HEK293 (cell line): Measurements from ENCODE around the gene EIF3L.

Experiments
- CTCF ChIA-PET: fragments of 350-600 bp; formaldehyde crosslinking; extraction: SDS; loops from one replicate; lab custom pipeline; 2021; ENCODE audit warnings: antibody characterized with exemption; lab: Yijun Ruan, JAX
- POLR2A ChIA-PET: fragments of 300-600 bp; formaldehyde crosslinking; extraction: SDS; loops from one replicate; lab custom pipeline; 2020; ENCODE audit warnings: antibody characterized with exemption, inconsistent platforms; lab: Yijun Ruan, JAX
- H3K27ac ChIP-seq: fragments of 200-500 bp; sonication (Bioruptor generic); 2 replicates; pipeline ENCODE4 v1.5.1; 2014; ENCODE audit warnings: low read depth, low read length, control low read depth, inconsistent platforms; ENCODE audit errors: extremely low read depth
- H3K36me3 ChIP-seq, 2 experiments: fragments of 200-500 bp in 1 of 2; sonication (Bioruptor generic) in 1 of 2; 1 replicate in 1 of 2; 2 replicates in 1 of 2; pipeline ENCODE4 v1.5.1; 2014 to 2017; ENCODE audit warnings: inconsistent platforms in 2 of 2, low read length in 2 of 2; ENCODE audit not compliant: control insufficient read depth in 2 of 2, insufficient read depth in 1 of 2
- H3K4me1 ChIP-seq: fragments of 200-500 bp; sonication (Bioruptor generic); 2 replicates; pipeline ENCODE4 v1.5.1; 2014; ENCODE audit warnings: mild to moderate bottlenecking, low read length, inconsistent platforms; ENCODE audit not compliant: control insufficient read depth, insufficient read depth
- H3K4me3 ChIP-seq: 2 replicates; pipeline ENCODE4 v1.5.1; 2011; ENCODE audit warnings: low read depth, mild to moderate bottlenecking, control low read depth, low read length, moderate library complexity
- H3K9me3 ChIP-seq: fragments of 200-500 bp; sonication (Bioruptor generic); 2 replicates; pipeline ENCODE4 v1.5.1; 2014; ENCODE audit warnings: low read depth, low read length, inconsistent platforms; ENCODE audit not compliant: control insufficient read depth, insufficient read depth
- BCL11B ChIP-seq: fragments of 450-650 bp; formaldehyde crosslinking; IDR thresholded peaks from 2 replicates; pipeline ENCODE4 v1.5.1; 2016; ENCODE audit warnings: low read depth, missing biosample characterization, missing genetic modification characterization
- EGR2 ChIP-seq: fragments of 450-650 bp; formaldehyde crosslinking; IDR thresholded peaks from 2 replicates; pipeline ENCODE4 v1.5.1; 2016; ENCODE audit warnings: low read depth, missing biosample characterization, missing genetic modification characterization
- GLI4 ChIP-seq: fragments of 450-650 bp; formaldehyde crosslinking; IDR thresholded peaks from 2 replicates; pipeline ENCODE4 v1.5.1; 2016; ENCODE audit warnings: missing biosample characterization, missing genetic modification characterization
- GLIS1 ChIP-seq: fragments of 450-650 bp; formaldehyde crosslinking; IDR thresholded peaks from 2 replicates; pipeline ENCODE4 v1.5.1; 2016; ENCODE audit warnings: missing biosample characterization, missing genetic modification characterization
- KLF16 ChIP-seq: fragments of 450-650 bp; formaldehyde crosslinking; IDR thresholded peaks from 2 replicates; pipeline ENCODE4 v1.5.1; 2017; ENCODE audit warnings: missing biosample characterization, missing genetic modification characterization
- KLF8 ChIP-seq: fragments of 450-650 bp; formaldehyde crosslinking; IDR thresholded peaks from 2 replicates; pipeline ENCODE4 v1.5.1; 2016; ENCODE audit warnings: missing biosample characterization, missing genetic modification characterization
- KLF9 ChIP-seq: fragments of 450-650 bp; formaldehyde crosslinking; IDR thresholded peaks from 2 replicates; pipeline ENCODE4 v1.5.1; 2016; ENCODE audit warnings: missing biosample characterization, missing genetic modification characterization, low read depth
- SP3 ChIP-seq: fragments of 450-650 bp; formaldehyde crosslinking; IDR thresholded peaks from 2 replicates; pipeline ENCODE4 v1.5.1; 2016; ENCODE audit warnings: missing biosample characterization, missing genetic modification characterization
- ZBTB48 ChIP-seq: fragments of 450-650 bp; formaldehyde crosslinking; IDR thresholded peaks from 2 replicates; pipeline ENCODE4 v1.5.1; 2016; ENCODE audit warnings: missing biosample characterization, missing genetic modification characterization
- ZFHX2 ChIP-seq: fragments of 450-650 bp; formaldehyde crosslinking; conservative IDR thresholded peaks from 2 replicates; pipeline ENCODE4 v1.5.1; 2016; ENCODE audit warnings: missing biosample characterization, missing genetic modification characterization
- ZFP41 ChIP-seq: fragments of 450-650 bp; formaldehyde crosslinking; IDR thresholded peaks from 2 replicates; pipeline ENCODE4 v1.5.1; 2016; ENCODE audit warnings: missing biosample characterization, missing genetic modification characterization, borderline replicate concordance
- ZIC2 ChIP-seq: fragments of 450-650 bp; formaldehyde crosslinking; IDR thresholded peaks from 2 replicates; pipeline ENCODE4 v1.5.1; 2016; ENCODE audit warnings: missing biosample characterization, missing genetic modification characterization
- ZNF112 ChIP-seq: fragments of 450-650 bp; formaldehyde crosslinking; IDR thresholded peaks from 2 replicates; pipeline ENCODE4 v1.5.0; 2017; ENCODE audit warnings: missing biosample characterization, missing genetic modification characterization
- ZNF223 ChIP-seq: fragments of 450-650 bp; formaldehyde crosslinking; IDR thresholded peaks from 2 replicates; pipeline ENCODE4 v1.5.1; 2016; ENCODE audit warnings: missing biosample characterization, missing genetic modification characterization
- ZNF311 ChIP-seq: fragments of 450-650 bp; formaldehyde crosslinking; IDR thresholded peaks from 2 replicates; pipeline ENCODE4 v1.5.1; 2017; ENCODE audit warnings: missing biosample characterization, missing genetic modification characterization, borderline replicate concordance
- ZNF354C ChIP-seq: fragments of 450-650 bp; formaldehyde crosslinking; IDR thresholded peaks from 2 replicates; pipeline ENCODE4 v1.5.1; 2016; ENCODE audit warnings: missing biosample characterization, missing genetic modification characterization, low read depth, borderline replicate concordance
- ZNF529 ChIP-seq: fragments of 450-650 bp; formaldehyde crosslinking; IDR thresholded peaks from 2 replicates; pipeline ENCODE4 v1.5.1; 2017; ENCODE audit warnings: missing genetic modification characterization, missing biosample characterization; ENCODE audit not compliant: insufficient replicate concordance
- ZNF560 ChIP-seq: fragments of 450-650 bp; formaldehyde crosslinking; IDR thresholded peaks from 2 replicates; pipeline ENCODE4 v1.5.1; 2017; ENCODE audit warnings: missing biosample characterization, missing genetic modification characterization, borderline replicate concordance
- ZNF610 ChIP-seq: fragments of 450-650 bp; formaldehyde crosslinking; IDR thresholded peaks from 2 replicates; pipeline ENCODE4 v1.5.1; 2016; ENCODE audit warnings: missing biosample characterization, missing genetic modification characterization, borderline replicate concordance
- ZNF624 ChIP-seq: fragments of 450-650 bp; formaldehyde crosslinking; IDR thresholded peaks from 2 replicates; pipeline ENCODE4 v1.5.1; 2017; ENCODE audit warnings: missing biosample characterization, missing genetic modification characterization
- ZNF629 ChIP-seq: fragments of 450-650 bp; formaldehyde crosslinking; IDR thresholded peaks from 2 replicates; pipeline ENCODE4 v1.5.1; 2017; ENCODE audit warnings: missing biosample characterization, missing genetic modification characterization
- ZNF670 ChIP-seq: fragments of 450-650 bp; formaldehyde crosslinking; IDR thresholded peaks from 2 replicates; pipeline ENCODE4 v1.5.1; 2016; ENCODE audit warnings: missing biosample characterization, missing genetic modification characterization, low read depth
- ZNF707 ChIP-seq: fragments of 450-650 bp; formaldehyde crosslinking; IDR thresholded peaks from 2 replicates; pipeline ENCODE4 v1.5.1; 2016; ENCODE audit warnings: missing biosample characterization, missing genetic modification characterization
- ZNF843 ChIP-seq: fragments of 450-650 bp; formaldehyde crosslinking; IDR thresholded peaks from 2 replicates; pipeline ENCODE4 v1.5.1; 2016; ENCODE audit warnings: missing biosample characterization, missing genetic modification characterization
- TF ChIP-seq, protein P1 (sequence below): fragments of 450-650 bp; formaldehyde crosslinking; IDR thresholded peaks from 2 replicates; pipeline ENCODE4 v1.5.1; 2017; ENCODE audit warnings: missing biosample characterization, missing genetic modification characterization
- TF ChIP-seq, protein P2 (sequence below): fragments of 450-650 bp; formaldehyde crosslinking; IDR thresholded peaks from 2 replicates; pipeline ENCODE4 v1.5.1; 2016; ENCODE audit warnings: missing biosample characterization, missing genetic modification characterization, borderline replicate concordance
- TF ChIP-seq, protein P3 (sequence below): fragments of 450-650 bp; formaldehyde crosslinking; IDR thresholded peaks from 2 replicates; pipeline ENCODE4 v1.5.1; 2016; ENCODE audit warnings: missing biosample characterization, missing genetic modification characterization
- TF ChIP-seq, protein P4 (sequence below): fragments of 450-650 bp; formaldehyde crosslinking; IDR thresholded peaks from 2 replicates; pipeline ENCODE4 v1.5.1; 2016; ENCODE audit warnings: missing biosample characterization, missing genetic modification characterization
- TF ChIP-seq, protein P5 (sequence below): fragments of 450-650 bp; formaldehyde crosslinking; IDR thresholded peaks from 2 replicates; pipeline ENCODE4 v1.5.1; 2016; ENCODE audit warnings: missing biosample characterization, missing genetic modification characterization

EIF3L gene

DNA sequence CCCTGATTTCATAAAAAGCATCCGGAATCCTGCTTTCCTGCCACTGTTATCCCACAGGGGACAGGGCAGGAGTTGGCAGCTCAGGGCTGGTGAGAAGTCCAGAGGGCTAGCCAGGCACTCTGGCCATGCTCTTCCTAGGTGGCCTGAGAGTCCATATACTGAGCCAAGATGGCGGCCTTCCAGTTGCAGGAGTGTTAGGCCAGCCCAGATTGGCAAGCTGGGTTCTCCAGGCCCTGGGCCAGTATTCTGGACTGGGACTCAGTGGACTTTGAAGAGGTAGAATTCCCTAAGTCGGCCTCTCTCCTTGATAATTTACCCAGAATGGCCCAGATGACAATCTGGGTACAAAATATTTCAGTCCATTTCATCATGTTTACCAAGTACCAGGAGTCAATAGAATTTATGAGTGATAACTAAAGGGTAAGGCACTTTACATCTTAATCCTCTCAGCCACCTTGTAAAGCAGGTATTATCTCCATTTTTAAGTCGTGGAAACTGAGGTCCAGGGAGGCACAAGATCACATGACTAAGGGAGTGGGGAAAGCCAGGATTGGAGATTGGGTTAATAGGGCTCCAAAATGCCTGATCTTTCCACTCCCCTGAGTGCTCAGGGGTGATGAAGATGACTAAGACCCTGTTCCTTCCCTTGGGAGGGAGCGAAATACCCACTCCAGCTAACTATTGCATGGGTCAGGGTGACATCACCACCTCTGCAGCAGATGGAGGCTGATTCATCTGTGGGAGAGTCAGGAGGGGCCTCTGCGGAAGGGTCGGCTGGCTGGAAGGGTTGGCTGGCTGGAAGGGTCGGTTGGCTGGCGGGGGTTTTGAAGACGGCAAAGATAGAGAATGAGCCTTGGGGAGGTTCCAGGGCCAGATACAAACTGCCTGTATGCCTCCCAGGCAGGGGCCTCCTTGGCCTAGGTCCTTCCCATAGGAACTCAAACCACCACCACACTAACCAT lies 55.6 kb downstream of the EIF3L start:
- Histone ChIP-seq H3K4me1 (peaks cover 10% of the 10 kb centered on the region; the same call in 1 of the 2 replicates), H3K4me3 (peak overlapping the region; percentile 72), H3K36me3 (peaks cover 4 to 15% of the 10 kb centered on the region in 2 experiments; a peak in 2 of 3 replicates), H3K27ac (peak overlapping the region; percentile 98), H3K9me3 (no peaks in the 10 kb centered on the region)
- POLR2A ChIA-PET, result interaction anchor here (0.6 to 2.5 kb wide), 21 partner anchors 8 to 315 kb away, joined by 3 to 25 read pairs (median 4); partner anchors contain the start of genes ANKRD54, C22orf23, GCAT and GGA1
- CTCF ChIA-PET, result interaction anchor here (0.6 to 2.5 kb wide), 8 partner anchors 14 to 294 kb away, joined by 3 to 12 read pairs (median 4); no protein-coding TSS in a partner anchor
- TF ChIP-seq ZNF560 (tag by site-specific recombination) (no peak), ZNF843 (tag by site-specific recombination) (no peak), KLF9 (tag by site-specific recombination) (peak; percentile 36; the same call in 1 of the 2 replicates), ZNF629 (tag by site-specific recombination) (peak; percentile 95), ZNF311 (tag by site-specific recombination) (no peak), KLF16 (tag by site-specific recombination) (peak; percentile 79), ZFHX2 (peak; percentile 63), ZNF354C (tag by site-specific recombination) (no peak), ZNF670 (no peak), ZNF610 (tag by site-specific recombination) (no peak), SP3 (tag by site-specific recombination) (peak; percentile 33), ZNF624 (no peak), ZNF223 (no peak), ZNF529 (no peak), ZFP41 (no peak), KLF8 (tag by site-specific recombination) (peak; percentile 78), GLIS1 (peak; percentile 67), GLI4 (tag by site-specific recombination) (no peak), EGR2 (peak; percentile 67), ZNF112 (tag by site-specific recombination) (no peak), ZNF707 (tag by site-specific recombination) (0 out of 2 replicates have a peak, but pooled peaks have one; percentile 34), BCL11B (tag by site-specific recombination) (no peak), ZIC2 (tag by site-specific recombination) (no peak), ZBTB48 (tag by site-specific recombination) (peak; percentile 95)
- TF ChIP-seq, protein P1, sequence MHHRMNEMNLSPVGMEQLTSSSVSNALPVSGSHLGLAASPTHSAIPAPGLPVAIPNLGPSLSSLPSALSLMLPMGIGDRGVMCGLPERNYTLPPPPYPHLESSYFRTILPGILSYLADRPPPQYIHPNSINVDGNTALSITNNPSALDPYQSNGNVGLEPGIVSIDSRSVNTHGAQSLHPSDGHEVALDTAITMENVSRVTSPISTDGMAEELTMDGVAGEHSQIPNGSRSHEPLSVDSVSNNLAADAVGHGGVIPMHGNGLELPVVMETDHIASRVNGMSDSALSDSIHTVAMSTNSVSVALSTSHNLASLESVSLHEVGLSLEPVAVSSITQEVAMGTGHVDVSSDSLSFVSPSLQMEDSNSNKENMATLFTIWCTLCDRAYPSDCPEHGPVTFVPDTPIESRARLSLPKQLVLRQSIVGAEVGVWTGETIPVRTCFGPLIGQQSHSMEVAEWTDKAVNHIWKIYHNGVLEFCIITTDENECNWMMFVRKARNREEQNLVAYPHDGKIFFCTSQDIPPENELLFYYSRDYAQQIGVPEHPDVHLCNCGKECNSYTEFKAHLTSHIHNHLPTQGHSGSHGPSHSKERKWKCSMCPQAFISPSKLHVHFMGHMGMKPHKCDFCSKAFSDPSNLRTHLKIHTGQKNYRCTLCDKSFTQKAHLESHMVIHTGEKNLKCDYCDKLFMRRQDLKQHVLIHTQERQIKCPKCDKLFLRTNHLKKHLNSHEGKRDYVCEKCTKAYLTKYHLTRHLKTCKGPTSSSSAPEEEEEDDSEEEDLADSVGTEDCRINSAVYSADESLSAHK (tag by site-specific recombination), result peak; percentile 57
- TF ChIP-seq, protein P2, sequence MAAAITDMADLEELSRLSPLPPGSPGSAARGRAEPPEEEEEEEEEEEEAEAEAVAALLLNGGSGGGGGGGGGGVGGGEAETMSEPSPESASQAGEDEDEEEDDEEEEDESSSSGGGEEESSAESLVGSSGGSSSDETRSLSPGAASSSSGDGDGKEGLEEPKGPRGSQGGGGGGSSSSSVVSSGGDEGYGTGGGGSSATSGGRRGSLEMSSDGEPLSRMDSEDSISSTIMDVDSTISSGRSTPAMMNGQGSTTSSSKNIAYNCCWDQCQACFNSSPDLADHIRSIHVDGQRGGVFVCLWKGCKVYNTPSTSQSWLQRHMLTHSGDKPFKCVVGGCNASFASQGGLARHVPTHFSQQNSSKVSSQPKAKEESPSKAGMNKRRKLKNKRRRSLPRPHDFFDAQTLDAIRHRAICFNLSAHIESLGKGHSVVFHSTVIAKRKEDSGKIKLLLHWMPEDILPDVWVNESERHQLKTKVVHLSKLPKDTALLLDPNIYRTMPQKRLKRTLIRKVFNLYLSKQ, result no peak
- TF ChIP-seq, protein P3, sequence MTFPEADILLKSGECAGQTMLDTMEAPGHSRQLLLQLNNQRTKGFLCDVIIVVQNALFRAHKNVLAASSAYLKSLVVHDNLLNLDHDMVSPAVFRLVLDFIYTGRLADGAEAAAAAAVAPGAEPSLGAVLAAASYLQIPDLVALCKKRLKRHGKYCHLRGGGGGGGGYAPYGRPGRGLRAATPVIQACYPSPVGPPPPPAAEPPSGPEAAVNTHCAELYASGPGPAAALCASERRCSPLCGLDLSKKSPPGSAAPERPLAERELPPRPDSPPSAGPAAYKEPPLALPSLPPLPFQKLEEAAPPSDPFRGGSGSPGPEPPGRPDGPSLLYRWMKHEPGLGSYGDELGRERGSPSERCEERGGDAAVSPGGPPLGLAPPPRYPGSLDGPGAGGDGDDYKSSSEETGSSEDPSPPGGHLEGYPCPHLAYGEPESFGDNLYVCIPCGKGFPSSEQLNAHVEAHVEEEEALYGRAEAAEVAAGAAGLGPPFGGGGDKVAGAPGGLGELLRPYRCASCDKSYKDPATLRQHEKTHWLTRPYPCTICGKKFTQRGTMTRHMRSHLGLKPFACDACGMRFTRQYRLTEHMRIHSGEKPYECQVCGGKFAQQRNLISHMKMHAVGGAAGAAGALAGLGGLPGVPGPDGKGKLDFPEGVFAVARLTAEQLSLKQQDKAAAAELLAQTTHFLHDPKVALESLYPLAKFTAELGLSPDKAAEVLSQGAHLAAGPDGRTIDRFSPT (tag by site-specific recombination), result peak; percentile 97
- TF ChIP-seq, protein P4, sequence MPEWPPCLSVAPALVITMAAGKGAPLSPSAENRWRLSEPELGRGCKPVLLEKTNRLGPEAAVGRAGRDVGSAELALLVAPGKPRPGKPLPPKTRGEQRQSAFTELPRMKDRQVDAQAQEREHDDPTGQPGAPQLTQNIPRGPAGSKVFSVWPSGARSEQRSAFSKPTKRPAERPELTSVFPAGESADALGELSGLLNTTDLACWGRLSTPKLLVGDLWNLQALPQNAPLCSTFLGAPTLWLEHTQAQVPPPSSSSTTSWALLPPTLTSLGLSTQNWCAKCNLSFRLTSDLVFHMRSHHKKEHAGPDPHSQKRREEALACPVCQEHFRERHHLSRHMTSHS (tag by site-specific recombination), result no peak
- TF ChIP-seq, protein P5, sequence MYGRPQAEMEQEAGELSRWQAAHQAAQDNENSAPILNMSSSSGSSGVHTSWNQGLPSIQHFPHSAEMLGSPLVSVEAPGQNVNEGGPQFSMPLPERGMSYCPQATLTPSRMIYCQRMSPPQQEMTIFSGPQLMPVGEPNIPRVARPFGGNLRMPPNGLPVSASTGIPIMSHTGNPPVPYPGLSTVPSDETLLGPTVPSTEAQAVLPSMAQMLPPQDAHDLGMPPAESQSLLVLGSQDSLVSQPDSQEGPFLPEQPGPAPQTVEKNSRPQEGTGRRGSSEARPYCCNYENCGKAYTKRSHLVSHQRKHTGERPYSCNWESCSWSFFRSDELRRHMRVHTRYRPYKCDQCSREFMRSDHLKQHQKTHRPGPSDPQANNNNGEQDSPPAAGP (tag by site-specific recombination), result peak; percentile 99
